GM19463 (cell line): Measurements from ENCODE around the gene MPIG6B.

Source experiments
- ATAC-seq: cut with Tn5 transposase; IDR thresholded peaks from one replicate; pipeline ENCODE4 v1.9.1; 2021; ENCODE audit warnings: mild to moderate bottlenecking, moderate library complexity; ENCODE audit not compliant: unreplicated experiment

MPIG6B gene, protein sequence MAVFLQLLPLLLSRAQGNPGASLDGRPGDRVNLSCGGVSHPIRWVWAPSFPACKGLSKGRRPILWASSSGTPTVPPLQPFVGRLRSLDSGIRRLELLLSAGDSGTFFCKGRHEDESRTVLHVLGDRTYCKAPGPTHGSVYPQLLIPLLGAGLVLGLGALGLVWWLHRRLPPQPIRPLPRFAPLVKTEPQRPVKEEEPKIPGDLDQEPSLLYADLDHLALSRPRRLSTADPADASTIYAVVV

DNA sequence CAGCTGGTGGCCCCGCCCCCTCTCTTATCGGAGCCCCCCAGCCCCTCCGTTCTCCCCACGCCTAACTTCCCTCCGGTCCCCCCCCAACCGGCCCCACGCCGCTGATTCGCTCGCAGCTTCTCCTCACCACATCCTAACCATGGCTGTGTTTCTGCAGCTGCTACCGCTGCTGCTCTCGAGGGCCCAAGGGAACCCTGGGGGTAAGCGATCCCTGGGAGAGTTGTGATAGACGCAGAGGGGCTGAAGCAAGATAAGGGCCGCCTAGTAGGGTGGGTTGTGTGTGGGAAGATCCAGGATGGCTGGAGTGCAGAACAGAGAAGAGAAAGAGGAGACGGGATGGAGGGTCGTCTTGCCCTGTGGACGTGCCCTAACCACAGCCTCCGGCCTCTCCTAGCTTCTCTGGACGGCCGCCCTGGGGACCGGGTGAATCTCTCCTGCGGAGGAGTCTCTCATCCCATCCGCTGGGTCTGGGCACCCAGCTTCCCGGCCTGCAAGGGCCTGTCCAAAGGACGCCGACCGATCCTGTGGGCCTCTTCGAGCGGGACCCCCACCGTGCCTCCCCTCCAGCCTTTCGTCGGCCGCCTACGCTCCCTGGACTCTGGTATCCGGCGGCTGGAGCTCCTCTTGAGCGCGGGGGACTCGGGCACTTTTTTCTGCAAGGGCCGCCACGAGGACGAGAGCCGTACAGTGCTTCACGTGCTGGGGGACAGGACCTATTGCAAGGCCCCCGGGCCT lies at the start of gene MPIG6B:
Gene MPIG6B, plus strand, starts transcription at position 129 of the 735 bp plus-strand sequence. Its CDS starts 11 bp downstream, at position 140.
- ATAC-seq = no peak

DNA sequence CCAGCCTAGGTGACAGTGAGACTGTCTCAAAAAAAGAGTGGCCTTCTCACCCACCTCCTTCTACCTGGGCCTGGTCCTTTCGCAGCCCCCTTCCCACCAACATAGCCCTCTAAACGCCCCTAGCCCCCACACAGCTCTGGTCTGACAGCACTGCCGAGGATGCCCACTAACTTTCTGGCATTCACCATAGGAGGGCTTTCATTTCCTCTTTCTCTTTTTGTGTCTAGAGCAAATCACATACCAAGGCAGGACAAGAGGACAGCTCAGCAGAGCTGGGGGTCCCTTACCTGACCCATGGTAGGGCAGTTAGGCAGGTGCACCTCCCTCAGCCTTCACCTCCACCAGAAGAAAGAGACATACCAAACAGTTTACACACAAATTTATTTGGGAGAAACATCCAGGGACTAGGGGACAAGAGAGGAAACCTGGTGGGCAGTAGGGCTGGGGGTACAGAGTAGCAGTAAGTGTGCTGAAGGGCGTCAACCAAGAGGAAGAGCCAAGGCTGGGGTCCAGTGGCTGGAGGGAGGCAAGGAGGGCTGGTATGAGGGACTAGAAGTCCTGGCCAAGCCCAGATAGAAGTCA lies 46.8 kb upstream of the MPIG6B start:
- ATAC-seq = no peak

- ATAC-seq = no peak
These were observed 46.3 kb upstream of the MPIG6B start for GRCh38 chr6:31676904-31677303.

GRCh38 chr6:31677955-31678354 lies 45.2 kb upstream of the MPIG6B start:
- no peak for ATAC-seq

- no peak for ATAC-seq
These were observed 42.7 kb upstream of the MPIG6B start, which contains the start of gene LY6G5C for GRCh38 chr6:31680226-31681134. Gene LY6G5C, minus strand, starts transcription at chr6:31681067. Its CDS starts 694 bp downstream, at chr6:31680373.

DNA sequence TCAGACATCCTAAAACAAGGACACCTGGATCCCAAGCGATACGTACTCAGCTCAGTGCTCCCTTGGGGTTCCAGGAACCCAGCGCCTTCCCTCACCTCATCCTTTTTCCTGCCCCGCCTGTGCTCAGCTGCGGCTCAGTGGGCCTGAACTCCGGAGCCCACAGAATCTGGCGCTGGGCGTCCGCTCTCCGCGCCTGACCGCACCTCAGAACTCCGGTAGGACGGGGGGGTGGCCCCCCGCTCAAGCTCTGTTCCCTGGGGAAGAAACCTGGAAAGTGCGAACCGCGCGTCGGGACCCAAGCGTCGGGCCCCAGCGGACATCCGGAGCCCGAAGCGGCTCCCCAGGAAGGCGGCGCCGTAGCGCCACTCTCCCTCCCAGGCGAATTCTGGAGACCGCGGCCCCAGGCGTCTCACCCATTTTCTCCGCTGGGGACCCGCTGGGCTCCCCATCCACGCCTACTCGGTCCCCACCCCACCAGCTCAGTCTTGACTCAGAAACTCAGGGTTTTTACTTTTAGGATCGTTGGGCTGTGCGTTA lies 42.0 kb upstream of the MPIG6B start:
- ATAC-seq = no peak

- no peak for ATAC-seq
These were observed 39.6 kb upstream of the MPIG6B start for GRCh38 chr6:31683591-31683990.

GRCh38 chr6:31686483-31686882 lies 36.7 kb upstream of the MPIG6B start:
- ATAC-seq = no peak

- ATAC-seq = no peak
These were observed 35.9 kb upstream of the MPIG6B start for GRCh38 chr6:31687321-31687720.

DNA sequence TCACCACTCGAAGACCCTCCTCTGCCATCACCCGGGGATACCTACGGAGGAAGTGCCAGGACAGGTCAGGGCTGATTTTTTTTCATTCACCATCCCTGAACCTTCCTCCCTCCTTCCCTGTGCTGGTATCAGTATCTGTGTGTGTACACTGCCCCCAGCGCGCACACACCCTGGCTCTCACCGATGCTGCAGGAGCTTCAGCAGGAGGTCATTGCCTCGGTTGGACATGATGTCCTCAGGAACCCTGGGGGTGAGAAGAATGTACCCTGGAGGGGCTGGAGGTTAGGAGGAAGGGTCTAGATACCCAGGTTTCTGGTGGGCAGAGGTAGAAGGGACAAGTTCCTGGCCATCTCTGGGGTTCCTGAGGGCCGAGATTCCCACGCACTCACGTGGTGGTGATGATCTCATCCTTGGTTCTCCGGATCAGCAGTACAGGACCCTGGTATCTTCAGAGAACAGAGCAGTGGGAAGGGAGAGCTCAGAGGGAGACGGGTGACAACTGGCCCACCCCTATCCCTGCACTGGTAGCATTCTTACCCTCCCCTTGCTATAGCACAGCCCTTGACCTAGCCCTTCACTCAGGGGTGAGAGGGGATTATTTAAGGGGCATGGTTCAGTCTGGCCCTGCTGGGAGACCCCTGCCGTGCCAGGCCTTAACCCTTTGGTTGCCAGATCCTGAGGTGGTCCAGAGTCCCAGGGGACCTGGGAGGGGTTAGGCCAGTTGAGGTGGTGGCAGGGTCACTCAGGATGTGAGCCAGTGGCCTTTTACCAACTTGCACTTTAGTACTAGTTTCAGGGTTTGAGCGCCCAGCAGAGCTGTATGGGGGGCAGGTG lies 35.1 kb upstream of the MPIG6B start:
- ATAC-seq = no peak

GRCh38 chr6:31689249-31690110 lies 33.7 kb upstream of the MPIG6B start:
- ATAC-seq = no peak

GRCh38 chr6:31690231-31691077 lies 32.7 kb upstream of the MPIG6B start:
- no peak for ATAC-seq

DNA sequence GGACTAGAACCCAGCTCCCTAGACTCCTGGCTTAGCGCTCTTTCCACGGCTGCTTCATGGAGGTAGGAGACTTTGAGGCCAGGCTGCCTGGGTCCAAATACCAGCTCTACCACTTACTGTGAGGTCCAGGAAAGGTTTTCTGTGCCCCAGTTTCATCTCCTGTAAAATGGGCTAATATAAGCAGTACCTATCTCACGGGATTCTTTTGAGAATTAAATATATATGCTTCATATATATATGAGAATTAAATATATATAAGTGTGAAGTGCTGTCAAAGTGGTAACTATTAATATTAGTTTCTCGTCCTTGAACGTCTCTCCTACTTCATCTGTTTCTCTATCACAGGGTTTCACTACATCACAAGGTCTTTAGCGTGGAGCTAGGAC lies 32.1 kb upstream of the MPIG6B start:
- ATAC-seq = no peak

GRCh38 chr6:31691564-31692108 lies 31.5 kb upstream of the MPIG6B start:
- no peak for ATAC-seq

DNA sequence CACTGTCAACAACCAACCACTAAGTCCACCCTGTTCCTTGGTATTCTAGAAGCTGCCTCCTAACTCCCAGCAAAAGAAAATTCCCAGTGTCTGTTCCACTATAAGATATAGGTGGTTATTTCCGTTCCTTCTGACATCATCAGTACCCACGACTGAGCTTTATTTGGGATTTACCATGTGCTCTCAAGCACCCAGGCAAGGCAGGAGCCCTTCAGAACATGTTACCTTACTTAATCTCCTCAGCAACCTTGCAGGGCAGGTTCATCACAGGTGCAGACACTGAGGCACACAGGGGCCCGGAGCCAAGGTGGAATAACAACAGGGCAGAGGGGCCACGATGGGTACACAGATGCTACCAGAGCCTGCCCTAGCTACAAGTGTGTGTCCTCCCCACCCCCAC lies 30.8 kb upstream of the MPIG6B start:
- ATAC-seq = no peak

GRCh38 chr6:31692886-31693285 lies 30.3 kb upstream of the MPIG6B start:
- ATAC-seq = no peak

- ATAC-seq = no peak
These were observed 29.6 kb upstream of the MPIG6B start for GRCh38 chr6:31693535-31693934.

DNA sequence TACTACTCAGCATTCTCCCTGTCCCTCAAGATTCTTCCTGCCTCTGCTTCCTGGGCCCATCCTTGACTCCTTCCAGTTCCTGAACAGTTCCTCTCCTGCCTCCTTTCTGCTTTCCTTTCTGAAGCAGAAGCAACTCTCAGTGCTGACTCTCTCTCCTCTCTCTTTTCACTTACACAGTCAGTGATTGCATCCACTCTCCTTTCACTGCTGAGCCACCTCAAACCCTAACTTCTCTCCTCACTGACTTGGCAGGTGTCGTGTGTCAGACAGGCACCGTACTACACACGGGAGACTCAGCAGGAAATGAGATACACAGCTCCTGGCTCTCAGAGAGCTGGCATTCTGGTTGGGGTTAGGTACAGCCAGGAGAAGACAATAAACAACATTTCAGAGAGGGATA lies 25.6 kb upstream of the MPIG6B start:
- ATAC-seq = no peak
